HFFc6 (cell line): ENCODE measurements around the gene OOSP4A. TPM values are rescaled to one million over a fixed set of nuclear protein-coding genes. Genes with fewer than 3 reads are reported as not detected.

Source experiments
- DNase-seq: peaks from one replicate; pipeline ENCODE4 v3.0.0-alpha.2; 2018
- H3K27ac Mint-ChIP-seq: 2 replicates; pipeline ENCODE4 v1.8.0; 2020; ENCODE audit warnings: mild to moderate bottlenecking, mixed read lengths
- H3K27me3 Mint-ChIP-seq: 2 replicates; pipeline ENCODE4 v1.8.0; 2021; ENCODE audit warnings: mild to moderate bottlenecking, moderate library complexity, mixed read lengths; ENCODE audit not compliant: insufficient read depth
- H3K36me3 Mint-ChIP-seq: 2 replicates; pipeline ENCODE4 v1.8.0; 2021; ENCODE audit warnings: low read depth, mixed read lengths
- H3K4me1 Mint-ChIP-seq: 2 replicates; pipeline ENCODE4 v1.8.0; 2020; ENCODE audit warnings: low read depth, mixed read lengths
- H3K4me3 Mint-ChIP-seq: 2 replicates; pipeline ENCODE4 v1.8.0; 2020; ENCODE audit warnings: mild to moderate bottlenecking, moderate library complexity, mixed read lengths
- H3K9me3 Mint-ChIP-seq: 2 replicates; pipeline ENCODE4 v1.8.0; 2020; ENCODE audit warnings: mild to moderate bottlenecking, mixed read lengths
- long read RNA-seq: library from polyadenylated mRNA; unstranded; transcript quantifications from one replicate; pipeline ENCODE4 v2.0.0, GENCODE V29; 2019
- total RNA-seq, 6 experiments: library from RNA; stranded (reverse); fragmentation: NEBNext Ultra II Directional; extraction: Animal tissue kit (Norgen Biotek cat#: 25700); gene quantifications; 2 replicates in 1 of 6; 3 replicates in 5 of 6; pipeline ENCODE4 v1.2.3, GENCODE V29; 2021
- TF ChIP-seq, protein P1 (sequence below): fragments of 200-600 bp; sonication (generic); IDR thresholded peaks from 2 replicates; pipeline ENCODE4 v1.5.0; 2021; ENCODE audit warnings: antibody characterized with exemption, mild to moderate bottlenecking

OOSP4A gene
- not detected for total RNA-seq
- long read RNA-seq = 0 reads

DNA sequence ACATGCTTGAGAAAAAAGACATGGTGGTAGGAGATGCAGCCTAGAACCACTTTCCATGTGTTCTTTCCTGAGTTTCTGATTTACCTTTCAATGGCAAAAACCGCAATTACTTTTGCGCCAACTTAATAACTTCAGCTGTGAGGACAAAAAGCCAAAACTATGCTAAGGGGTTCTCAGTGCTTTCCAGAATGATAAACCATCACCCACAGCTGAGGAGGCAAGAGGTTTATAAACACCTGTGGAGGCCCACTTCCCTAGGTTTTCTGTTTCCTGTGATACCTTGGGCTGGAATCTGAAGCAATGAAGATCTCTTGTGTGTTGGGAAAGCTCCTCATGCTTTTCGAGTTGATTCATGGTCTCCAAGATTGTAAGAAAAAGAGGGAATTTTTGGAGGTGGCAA, at the start of gene OOSP4A:
OOSP4A (plus strand) TSS at position 301 of the 400 bp plus-strand sequence; CDS start at position 301, 0 bp downstream.
- peaks cover 10% of the 10 kb centered on the region; the same call in 1 of the 2 replicates for H3K9me3 Mint-ChIP-seq
- TF ChIP-seq, protein P1, sequence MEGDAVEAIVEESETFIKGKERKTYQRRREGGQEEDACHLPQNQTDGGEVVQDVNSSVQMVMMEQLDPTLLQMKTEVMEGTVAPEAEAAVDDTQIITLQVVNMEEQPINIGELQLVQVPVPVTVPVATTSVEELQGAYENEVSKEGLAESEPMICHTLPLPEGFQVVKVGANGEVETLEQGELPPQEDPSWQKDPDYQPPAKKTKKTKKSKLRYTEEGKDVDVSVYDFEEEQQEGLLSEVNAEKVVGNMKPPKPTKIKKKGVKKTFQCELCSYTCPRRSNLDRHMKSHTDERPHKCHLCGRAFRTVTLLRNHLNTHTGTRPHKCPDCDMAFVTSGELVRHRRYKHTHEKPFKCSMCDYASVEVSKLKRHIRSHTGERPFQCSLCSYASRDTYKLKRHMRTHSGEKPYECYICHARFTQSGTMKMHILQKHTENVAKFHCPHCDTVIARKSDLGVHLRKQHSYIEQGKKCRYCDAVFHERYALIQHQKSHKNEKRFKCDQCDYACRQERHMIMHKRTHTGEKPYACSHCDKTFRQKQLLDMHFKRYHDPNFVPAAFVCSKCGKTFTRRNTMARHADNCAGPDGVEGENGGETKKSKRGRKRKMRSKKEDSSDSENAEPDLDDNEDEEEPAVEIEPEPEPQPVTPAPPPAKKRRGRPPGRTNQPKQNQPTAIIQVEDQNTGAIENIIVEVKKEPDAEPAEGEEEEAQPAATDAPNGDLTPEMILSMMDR = no peak
- no peaks in the 10 kb centered on the region for H3K27me3 Mint-ChIP-seq
- H3K36me3 Mint-ChIP-seq = no peaks in the 10 kb centered on the region
- no peaks in the 10 kb centered on the region for H3K4me1 Mint-ChIP-seq
- DNase-seq = no peak
- H3K27ac Mint-ChIP-seq = no peak within 1 kb of the TSS
- H3K4me3 Mint-ChIP-seq = no peak within 1 kb of the TSS

- TF ChIP-seq, protein P1 = no peak
Measured at GRCh38 chr11:59918480-59918879, 45.4 kb upstream of the OOSP4A start.

GRCh38 chr11:59918987-59919589, 44.7 kb upstream of the OOSP4A start:
- Mint-ChIP-seq H3K27ac (peak overlapping the region; percentile 43; the same call in 1 of the 2 replicates), H3K27me3 (peaks cover 2% of the 10 kb centered on the region), H3K4me1 (peaks cover 19% of the 10 kb centered on the region), H3K36me3 (peaks cover 9% of the 10 kb centered on the region), H3K4me3 (no peak overlapping the region), H3K9me3 (peaks cover 17% of the 10 kb centered on the region)
- DNase-seq = peak; percentile 67
- TF ChIP-seq, protein P1 = peak; percentile 80

More at GRCh38 chr11:59918480-59918879, 45.4 kb upstream of the OOSP4A start:
- peak overlapping the region; percentile 43; the same call in 1 of the 2 replicates for H3K27ac Mint-ChIP-seq
- peaks cover 3% of the 10 kb centered on the region for H3K27me3 Mint-ChIP-seq
- no peak overlapping the region for H3K4me3 Mint-ChIP-seq
- peaks cover 5% of the 10 kb centered on the region; the same call in 1 of the 2 replicates for H3K36me3 Mint-ChIP-seq
- H3K4me1 Mint-ChIP-seq = peaks cover 19% of the 10 kb centered on the region
- DNase-seq = peak; percentile 35
- H3K9me3 Mint-ChIP-seq = peaks cover 12% of the 10 kb centered on the region

DNA sequence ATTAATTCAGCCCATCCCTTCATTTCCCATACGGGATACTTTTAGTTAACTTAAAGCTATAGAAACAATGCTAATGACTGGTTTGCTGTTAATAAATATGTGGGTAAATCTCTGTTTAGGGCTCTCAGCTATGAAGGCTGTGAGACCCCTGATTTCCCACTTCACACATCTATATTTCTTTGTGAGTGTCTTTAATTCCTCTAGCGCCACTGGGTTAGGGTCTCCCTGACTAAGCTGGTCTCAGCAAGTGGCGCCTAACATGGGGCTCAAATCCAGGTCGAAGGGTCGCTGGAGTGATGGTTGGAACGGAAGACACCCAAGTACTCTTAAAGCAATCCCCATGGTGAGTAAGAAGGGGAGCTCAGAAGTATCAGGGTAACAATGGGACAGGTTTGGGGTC, 40.0 kb upstream of the OOSP4A start:
- Mint-ChIP-seq H3K36me3 (peaks cover 15% of the 10 kb centered on the region), H3K4me1 (peaks cover 6% of the 10 kb centered on the region), H3K27ac (no peak overlapping the region), H3K9me3 (peaks cover 24% of the 10 kb centered on the region), H3K4me3 (no peak overlapping the region), H3K27me3 (peaks cover 2% of the 10 kb centered on the region)
- DNase-seq = no peak
- TF ChIP-seq, protein P1 = no peak

GRCh38 chr11:59931688-59932087, 32.1 kb upstream of the OOSP4A start:
- Mint-ChIP-seq H3K27ac (no peak overlapping the region), H3K36me3 (no peaks in the 10 kb centered on the region), H3K4me1 (no peaks in the 10 kb centered on the region), H3K9me3 (no peaks in the 10 kb centered on the region), H3K27me3 (no peaks in the 10 kb centered on the region; the same call in 1 of the 2 replicates), H3K4me3 (no peak overlapping the region)
- TF ChIP-seq, protein P1 = no peak
- DNase-seq = no peak
